Activated T-cell treated with anti-CD3 and anti-CD28 coated beads, Interleukin-2, amount 50 U/mL, for 4 hours (primary cell): ENCODE measurements around the gene GAPVD1. TPM values are rescaled to one million over a fixed set of nuclear protein-coding genes. Genes with fewer than 3 reads are reported as not detected.
"Not testable (repeated sequence)": the region's sequence is repeated elsewhere in the genome, so short reads cannot be mapped to it uniquely, and the experiment has no call there.

Source experiments
- ATAC-seq, 2 donors: fragments of 200-7000 bp; cut with Tn5 transposase; one replicate each; pipeline ENCODE4 v1.10.0; 2021
- DNase-seq: peaks from one replicate; pipeline ENCODE4 v3.0.0-alpha.2; 2020
- H3K27me3 Mint-ChIP-seq: one replicate; pipeline ENCODE4 v1.8.0; 2021; ENCODE audit warnings: low read depth, mixed read lengths
- H3K36me3 Mint-ChIP-seq: one replicate; pipeline ENCODE4 v1.8.0; 2022; ENCODE audit warnings: mixed read lengths; ENCODE audit not compliant: insufficient read depth
- H3K4me1 Mint-ChIP-seq: one replicate; pipeline ENCODE4 v1.8.0; 2021; ENCODE audit warnings: low read depth, mixed read lengths
- H3K4me3 Mint-ChIP-seq: one replicate; pipeline ENCODE4 v1.8.0; 2021; ENCODE audit warnings: mild to moderate bottlenecking, moderate library complexity, mixed read lengths
- H3K9me3 Mint-ChIP-seq: one replicate; pipeline ENCODE4 v1.8.0; 2021; ENCODE audit warnings: mixed read lengths
- total RNA-seq, 3 donors: library from RNA; stranded (reverse); gene quantifications; one replicate each; pipeline ENCODE4 v1.2.1, GENCODE V29; 2021

The GAPVD1 gene
- total RNA-seq, 3 donors from 2014 or later = 42.0 to 45.4 (median 45.1) TPM

GRCh38 chr9:125379208-125379607 lies 117.6 kb downstream of the GAPVD1 start:
- Mint-ChIP-seq H3K27me3 (peaks cover 6% of the 10 kb centered on the region), H3K36me3 (no peaks in the 10 kb centered on the region), H3K4me1 (peaks cover 9% of the 10 kb centered on the region), H3K9me3 (no peaks in the 10 kb centered on the region), H3K4me3 (no peak overlapping the region)
- ATAC-seq (no peak), DNase-seq (no peak)

GRCh38 chr9:125380406-125380805 lies 118.8 kb downstream of the GAPVD1 start:
- H3K4me3 Mint-ChIP-seq = no peak overlapping the region
- ATAC-seq = no peak
- H3K36me3 Mint-ChIP-seq = no peaks in the 10 kb centered on the region
- H3K9me3 Mint-ChIP-seq = no peaks in the 10 kb centered on the region
- peaks cover 6% of the 10 kb centered on the region for H3K27me3 Mint-ChIP-seq
- DNase-seq = no peak
- H3K4me1 Mint-ChIP-seq = no peaks in the 10 kb centered on the region

- Mint-ChIP-seq H3K4me3 (no peak overlapping the region), H3K36me3 (no peaks in the 10 kb centered on the region), H3K9me3 (no peaks in the 10 kb centered on the region), H3K4me1 (no peaks in the 10 kb centered on the region), H3K27me3 (peaks cover 4% of the 10 kb centered on the region)
- DNase-seq (no peak), ATAC-seq (no peak)
Measured at GRCh38 chr9:125387861-125388524, 126.4 kb downstream of the GAPVD1 start.

GRCh38 chr9:125388978-125389377 lies 127.4 kb downstream of the GAPVD1 start:
- no peaks in the 10 kb centered on the region for H3K36me3 Mint-ChIP-seq
- H3K27me3 Mint-ChIP-seq = peaks cover 4% of the 10 kb centered on the region
- H3K9me3 Mint-ChIP-seq = no peaks in the 10 kb centered on the region
- DNase-seq (no peak), ATAC-seq (no peak)
- no peak overlapping the region for H3K4me3 Mint-ChIP-seq
- H3K4me1 Mint-ChIP-seq = no peaks in the 10 kb centered on the region

- no peaks in the 10 kb centered on the region for H3K36me3 Mint-ChIP-seq
- ATAC-seq (no peak), DNase-seq (no peak)
- H3K4me3 Mint-ChIP-seq = no peak overlapping the region
- H3K4me1 Mint-ChIP-seq = no peaks in the 10 kb centered on the region
- H3K9me3 Mint-ChIP-seq = no peaks in the 10 kb centered on the region
- H3K27me3 Mint-ChIP-seq = peaks cover 4% of the 10 kb centered on the region
Measured at GRCh38 chr9:125391704-125392103, 130.1 kb downstream of the GAPVD1 start.

GRCh38 chr9:125393426-125393825 lies 131.8 kb downstream of the GAPVD1 start:
- H3K36me3 Mint-ChIP-seq = no peaks in the 10 kb centered on the region
- no peaks in the 10 kb centered on the region for H3K9me3 Mint-ChIP-seq
- peaks cover 4% of the 10 kb centered on the region for H3K27me3 Mint-ChIP-seq
- ATAC-seq (no peak), DNase-seq (no peak)
- H3K4me1 Mint-ChIP-seq = no peaks in the 10 kb centered on the region
- no peak overlapping the region for H3K4me3 Mint-ChIP-seq

- no peak for ATAC-seq
- H3K4me1 Mint-ChIP-seq = no peaks in the 10 kb centered on the region
- no peak for DNase-seq
- H3K36me3 Mint-ChIP-seq = no peaks in the 10 kb centered on the region
- no peaks in the 10 kb centered on the region for H3K27me3 Mint-ChIP-seq
- H3K9me3 Mint-ChIP-seq = no peaks in the 10 kb centered on the region
- no peak overlapping the region for H3K4me3 Mint-ChIP-seq
Measured at GRCh38 chr9:125396799-125397198, 135.2 kb downstream of the GAPVD1 start.

- DNase-seq (no peak), ATAC-seq (no peak)
- Mint-ChIP-seq H3K27me3 (no peaks in the 10 kb centered on the region), H3K36me3 (no peaks in the 10 kb centered on the region), H3K4me3 (no peak overlapping the region), H3K4me1 (no peaks in the 10 kb centered on the region), H3K9me3 (no peaks in the 10 kb centered on the region)
Measured at GRCh38 chr9:125397736-125398135, 136.1 kb downstream of the GAPVD1 start.

- H3K27me3 Mint-ChIP-seq = no peaks in the 10 kb centered on the region
- H3K36me3 Mint-ChIP-seq = no peaks in the 10 kb centered on the region
- no peaks in the 10 kb centered on the region for H3K4me1 Mint-ChIP-seq
- no peaks in the 10 kb centered on the region for H3K9me3 Mint-ChIP-seq
- no peak overlapping the region for H3K4me3 Mint-ChIP-seq
- no peak for ATAC-seq
- DNase-seq = no peak
Measured at GRCh38 chr9:125398243-125398642, 136.6 kb downstream of the GAPVD1 start.

- H3K4me1 Mint-ChIP-seq = no peaks in the 10 kb centered on the region
- no peaks in the 10 kb centered on the region for H3K27me3 Mint-ChIP-seq
- no peaks in the 10 kb centered on the region for H3K36me3 Mint-ChIP-seq
- ATAC-seq = peak in 1 of 2 donors; percentile 35
- DNase-seq = no peak
- H3K9me3 Mint-ChIP-seq = no peaks in the 10 kb centered on the region
- H3K4me3 Mint-ChIP-seq = no peak overlapping the region
Measured at GRCh38 chr9:125399165-125399564, 137.5 kb downstream of the GAPVD1 start.

GRCh38 chr9:125399666-125400065 lies 138.0 kb downstream of the GAPVD1 start:
- no peak for ATAC-seq
- Mint-ChIP-seq H3K4me1 (no peaks in the 10 kb centered on the region), H3K4me3 (no peak overlapping the region), H3K9me3 (no peaks in the 10 kb centered on the region), H3K27me3 (no peaks in the 10 kb centered on the region), H3K36me3 (no peaks in the 10 kb centered on the region)
- DNase-seq = no peak

GRCh38 chr9:125400232-125400631 lies 138.6 kb downstream of the GAPVD1 start:
- H3K27me3 Mint-ChIP-seq, H3K4me3 Mint-ChIP-seq, H3K4me1 Mint-ChIP-seq, ATAC-seq, H3K9me3 Mint-ChIP-seq, DNase-seq, H3K36me3 Mint-ChIP-seq: not testable (repeated sequence)

GRCh38 chr9:125400725-125401716 lies 139.4 kb downstream of the GAPVD1 start:
- Mint-ChIP-seq H3K36me3 (no peaks in the 10 kb centered on the region), H3K4me3 (no peak overlapping the region), H3K4me1 (no peaks in the 10 kb centered on the region), H3K27me3 (no peaks in the 10 kb centered on the region), H3K9me3 (no peaks in the 10 kb centered on the region)
- ATAC-seq = no peak
- DNase-seq = no peak

- peaks cover 4% of the 10 kb centered on the region for H3K4me1 Mint-ChIP-seq
- peaks cover 23% of the 10 kb centered on the region for H3K27me3 Mint-ChIP-seq
- no peaks in the 10 kb centered on the region for H3K9me3 Mint-ChIP-seq
- H3K36me3 Mint-ChIP-seq = no peaks in the 10 kb centered on the region
- H3K4me3 Mint-ChIP-seq = no peak overlapping the region
- DNase-seq (no peak), ATAC-seq (no peak)
Measured at GRCh38 chr9:125404733-125405132, 143.1 kb downstream of the GAPVD1 start.
